IMR-90 (cell line): ENCODE data around the gene AGAP1. TPM values are rescaled to one million over a fixed set of nuclear protein-coding genes. Genes with fewer than 3 reads are reported as not detected.

Source experiments
- ATAC-seq: fragments of 200-7000 bp; cut with Tn5 transposase; 2 replicates; pipeline ENCODE4 v1.9.1; 2020; ENCODE audit warnings: low read depth, mild to moderate bottlenecking, moderate library complexity
- BruUV-seq: library from RNA; stranded (reverse); fragments of 400-500 nt; replicated peaks from 2 replicates; lab custom pipeline; 2021; lab: Mats Ljungman, UMichigan
- CTCF ChIA-PET: fragments of 300-600 bp; formaldehyde crosslinking; extraction: SDS; loops from one replicate; lab custom pipeline; 2021; ENCODE audit warnings: antibody characterized with exemption; lab: Yijun Ruan, JAX
- POLR2A ChIA-PET: fragments of 300-600 bp; sonication (Branson Sonifier 250); formaldehyde crosslinking; loops from one replicate; lab custom pipeline; 2022; ENCODE audit warnings: antibody characterized with exemption; ENCODE audit not compliant: unreplicated experiment; lab: Charles Lee
- DNase-seq: peaks from one replicate; pipeline ENCODE4 v3.0.0; 2013
- H2AFZ ChIP-seq: replicated peaks from 2 replicates; pipeline ENCODE3; 2013; ENCODE audit warnings: low read length, mild to moderate bottlenecking; ENCODE audit not compliant: poor library complexity
- H2AK5ac ChIP-seq: 2 replicates; pipeline ENCODE4 v1.6.1; 2013; ENCODE audit warnings: low read depth, low read length, inconsistent platforms
- H2AK9ac ChIP-seq: replicated peaks from 2 replicates; pipeline ENCODE3; 2013; ENCODE audit warnings: mild to moderate bottlenecking, low read depth, low read length, moderate library complexity; ENCODE audit not compliant: poor library complexity
- H2BK120ac ChIP-seq: 2 replicates; pipeline ENCODE4 v1.6.1; 2013; ENCODE audit warnings: low read depth, low read length, inconsistent platforms
- H2BK15ac ChIP-seq: 3 replicates; pipeline ENCODE4 v1.6.1; 2013; ENCODE audit warnings: low read depth, low read length, inconsistent platforms
- H2BK20ac ChIP-seq: 2 replicates; pipeline ENCODE4 v1.6.1; 2013; ENCODE audit warnings: low read depth, mild to moderate bottlenecking, inconsistent platforms, low read length, moderate library complexity
- H2BK5ac ChIP-seq: 2 replicates; pipeline ENCODE4 v1.6.1; 2013; ENCODE audit warnings: mild to moderate bottlenecking, low read depth, low read length, inconsistent platforms; ENCODE audit not compliant: poor library complexity, severe bottlenecking
- H3K14ac ChIP-seq: replicated peaks from 2 replicates; pipeline ENCODE4 v1.6.1; 2013; ENCODE audit warnings: low read depth, low read length, inconsistent platforms
- H3K18ac ChIP-seq: 2 replicates; pipeline ENCODE4 v1.6.1; 2013; ENCODE audit warnings: low read depth, low read length, control low read depth
- H3K23ac ChIP-seq: 2 replicates; pipeline ENCODE4 v1.6.1; 2013; ENCODE audit warnings: low read depth, low read length, inconsistent platforms
- H3K27ac ChIP-seq: 2 replicates; pipeline ENCODE4 v1.5.1; 2013; ENCODE audit warnings: mild to moderate bottlenecking, control low read depth, low read length; ENCODE audit not compliant: insufficient read depth
- H3K27me3 ChIP-seq: 2 replicates; pipeline ENCODE4 v1.6.1; 2013; ENCODE audit warnings: low read length; ENCODE audit not compliant: control insufficient read depth, insufficient read depth
- H3K36me3 ChIP-seq: 2 replicates; pipeline ENCODE4 v1.6.1; 2013; ENCODE audit warnings: low read length, mixed read lengths; ENCODE audit not compliant: control insufficient read depth, insufficient read depth
- H3K4ac ChIP-seq: 2 replicates; pipeline ENCODE4 v1.6.1; 2013; ENCODE audit warnings: low read depth, low read length, inconsistent platforms
- H3K4me1 ChIP-seq: 2 replicates; pipeline ENCODE4 v1.6.1; 2013; ENCODE audit warnings: low read length, mixed read lengths; ENCODE audit not compliant: control insufficient read depth, insufficient read depth
- H3K4me2 ChIP-seq: 2 replicates; pipeline ENCODE4 v1.6.1; 2013; ENCODE audit warnings: low read depth, mild to moderate bottlenecking, control low read depth, low read length, moderate library complexity
- H3K4me3 ChIP-seq: 2 replicates; pipeline ENCODE4 v1.5.1; 2013; ENCODE audit warnings: low read depth, mild to moderate bottlenecking, control low read depth, low read length, moderate library complexity; ENCODE audit not compliant: insufficient read depth
- H3K56ac ChIP-seq: 2 replicates; pipeline ENCODE4 v1.6.1; 2013; ENCODE audit warnings: low read length, inconsistent platforms; ENCODE audit not compliant: insufficient read depth; ENCODE audit errors: extremely low read depth
- H3K79me1 ChIP-seq, 2 experiments: 2 replicates each; pipeline ENCODE4 v1.6.1; 2013; ENCODE audit warnings: low read length in 2 of 2, inconsistent platforms in 1 of 2, low read depth in 1 of 2
- H3K9ac ChIP-seq: 2 replicates; pipeline ENCODE4 v1.6.1; 2013; ENCODE audit warnings: low read depth, low read length, control low read depth
- H3K9me1 ChIP-seq: 2 replicates; pipeline ENCODE4 v1.6.1; 2013; ENCODE audit warnings: low read length, inconsistent platforms; ENCODE audit not compliant: insufficient read depth
- H3K9me3 ChIP-seq: 2 replicates; pipeline ENCODE4 v1.6.1; 2013; ENCODE audit warnings: low read length; ENCODE audit not compliant: control insufficient read depth, insufficient read depth
- H4K20me1 ChIP-seq: 2 replicates; pipeline ENCODE4 v1.6.1; 2013; ENCODE audit warnings: low read length, inconsistent platforms; ENCODE audit not compliant: insufficient read depth
- H4K5ac ChIP-seq: 2 replicates; pipeline ENCODE4 v1.6.1; 2013; ENCODE audit warnings: mild to moderate bottlenecking, low read depth, low read length, control low read depth
- H4K8ac ChIP-seq, 2 experiments: 2 replicates each; pipeline ENCODE4 v1.6.1; 2013; ENCODE audit warnings: low read depth in 2 of 2, low read length in 2 of 2, control low read depth in 1 of 2, inconsistent platforms in 1 of 2
- H4K91ac ChIP-seq: 2 replicates; pipeline ENCODE4 v1.6.1; 2013; ENCODE audit warnings: low read depth, low read length, inconsistent platforms; ENCODE audit not compliant: insufficient read depth
- BHLHE40 ChIP-seq: fragments of 150-350 bp; IDR thresholded peaks from 2 replicates; pipeline ENCODE4 v1.6.1; 2016; ENCODE audit warnings: mild to moderate bottlenecking, low read depth, low read length
- CEBPB ChIP-seq: IDR thresholded peaks from 2 replicates; pipeline ENCODE4 v1.6.1; 2012; ENCODE audit warnings: low read depth, low read length, improper control_type of control experiment
- CHD1 ChIP-seq: IDR thresholded peaks from 2 replicates; pipeline ENCODE4 v1.6.1; 2012; ENCODE audit warnings: low read depth, low read length, improper control_type of control experiment
- FOS ChIP-seq: fragments of 150-350 bp; IDR thresholded peaks from 2 replicates; pipeline ENCODE4 v1.6.1; 2016; ENCODE audit warnings: low read depth, low read length
- MAZ ChIP-seq: IDR thresholded peaks from 2 replicates; pipeline ENCODE4 v1.6.1; 2012; ENCODE audit warnings: low read depth, mild to moderate bottlenecking, low read length, improper control_type of control experiment, moderate library complexity, borderline replicate concordance
- MXI1 ChIP-seq: IDR thresholded peaks from 2 replicates; pipeline ENCODE4 v1.6.1; 2012; ENCODE audit warnings: low read depth, mild to moderate bottlenecking, low read length, moderate library complexity, borderline replicate concordance
- NFE2L2 ChIP-seq: fragments of 150-350 bp; IDR thresholded peaks from 2 replicates; pipeline ENCODE4 v1.6.1; 2016; ENCODE audit warnings: low read depth, mild to moderate bottlenecking, low read length
- RAD21 ChIP-seq: IDR thresholded peaks from 2 replicates; pipeline ENCODE4 v1.6.1; 2012; ENCODE audit warnings: low read length, improper control_type of control experiment
- RCOR1 ChIP-seq: IDR thresholded peaks from 2 replicates; pipeline ENCODE4 v1.6.1; 2012; ENCODE audit warnings: mild to moderate bottlenecking, low read length, improper control_type of control experiment; ENCODE audit not compliant: insufficient replicate concordance
- RFX5 ChIP-seq: IDR thresholded peaks from 2 replicates; pipeline ENCODE4 v1.8.0; 2012; ENCODE audit warnings: low read depth, mild to moderate bottlenecking, low read length, moderate library complexity
- SMC3 ChIP-seq: fragments of 150-350 bp; IDR thresholded peaks from 2 replicates; pipeline ENCODE4 v1.6.1; 2016; ENCODE audit warnings: low read depth, mild to moderate bottlenecking, antibody characterized with exemption, low read length, moderate library complexity
- WGBS, 2 experiments: methylation state at CpG; one replicate each; pipeline versions ENCODE4 v1.1.5 to v1.1.7; 2013; ENCODE audit warnings: missing lambda C conversion rate in 2 of 2; ENCODE audit not compliant: insufficient read length in 1 of 2; ENCODE audit errors: extremely low coverage in 2 of 2; 5-methylcytosine and 5-hydroxymethylcytosine counted together
- dilution Hi-C: fragments of 300-500 bp; cut with HindIII; formaldehyde crosslinking; loops from one replicate; pipeline ENCODE4 v1.14.3; 2018; ENCODE audit warnings: low sequenced_read_pairs; ENCODE audit not compliant: unreplicated experiment
- in situ Hi-C: fragments of 300-500 bp; cut with MboI; formaldehyde crosslinking; loops from 3 replicates; pipeline ENCODE4 v1.14.3; 2019; ENCODE audit warnings: low sequenced_read_pairs, inconsistent platforms, mixed read lengths
- intact Hi-C: fragments of 100-400 bp; cut with micrococcal nuclease; formaldehyde crosslinking; loops from 2 replicates; pipeline ENCODE4 v1.10.0; 2022
- polyA plus RNA-seq, 3 experiments: library from polyadenylated mRNA; depleted of rRNA; stranded (reverse); fragments of >200 nt; gene quantifications; 2 replicates each; pipeline ENCODE4 v1.2.3, GENCODE V29; 2012; ENCODE audit warnings: low replicate concordance in 1 of 3
- total RNA-seq: library from RNA; depleted of rRNA; stranded (reverse); fragments of >200 nt; gene quantifications from 2 replicates; pipeline ENCODE4 v1.2.3, GENCODE V29; 2012
- TF ChIP-seq, protein P1 (sequence below): conservative IDR thresholded peaks from 2 replicates; pipeline ENCODE4 v1.5.1; 2012; ENCODE audit warnings: mild to moderate bottlenecking, low read depth, low read length, improper control_type of control experiment
- TF ChIP-seq, protein P2 (sequence below): fragments of 150-350 bp; IDR thresholded peaks from 2 replicates; pipeline ENCODE4 v1.6.1; 2017; ENCODE audit warnings: mild to moderate bottlenecking, antibody characterized with exemption, low read length, low read depth
- TF ChIP-seq, protein P3 (sequence below): fragments of 150-350 bp; IDR thresholded peaks from 2 replicates; pipeline ENCODE4 v1.6.1; 2016; ENCODE audit warnings: low read depth, mild to moderate bottlenecking, low read length, moderate library complexity, borderline replicate concordance

AGAP1 gene
- total and polyA plus RNA-seq, 2 of the 4 experiments (the other 2 are of a cell fraction): 15.1 to 16.4 TPM

DNA sequence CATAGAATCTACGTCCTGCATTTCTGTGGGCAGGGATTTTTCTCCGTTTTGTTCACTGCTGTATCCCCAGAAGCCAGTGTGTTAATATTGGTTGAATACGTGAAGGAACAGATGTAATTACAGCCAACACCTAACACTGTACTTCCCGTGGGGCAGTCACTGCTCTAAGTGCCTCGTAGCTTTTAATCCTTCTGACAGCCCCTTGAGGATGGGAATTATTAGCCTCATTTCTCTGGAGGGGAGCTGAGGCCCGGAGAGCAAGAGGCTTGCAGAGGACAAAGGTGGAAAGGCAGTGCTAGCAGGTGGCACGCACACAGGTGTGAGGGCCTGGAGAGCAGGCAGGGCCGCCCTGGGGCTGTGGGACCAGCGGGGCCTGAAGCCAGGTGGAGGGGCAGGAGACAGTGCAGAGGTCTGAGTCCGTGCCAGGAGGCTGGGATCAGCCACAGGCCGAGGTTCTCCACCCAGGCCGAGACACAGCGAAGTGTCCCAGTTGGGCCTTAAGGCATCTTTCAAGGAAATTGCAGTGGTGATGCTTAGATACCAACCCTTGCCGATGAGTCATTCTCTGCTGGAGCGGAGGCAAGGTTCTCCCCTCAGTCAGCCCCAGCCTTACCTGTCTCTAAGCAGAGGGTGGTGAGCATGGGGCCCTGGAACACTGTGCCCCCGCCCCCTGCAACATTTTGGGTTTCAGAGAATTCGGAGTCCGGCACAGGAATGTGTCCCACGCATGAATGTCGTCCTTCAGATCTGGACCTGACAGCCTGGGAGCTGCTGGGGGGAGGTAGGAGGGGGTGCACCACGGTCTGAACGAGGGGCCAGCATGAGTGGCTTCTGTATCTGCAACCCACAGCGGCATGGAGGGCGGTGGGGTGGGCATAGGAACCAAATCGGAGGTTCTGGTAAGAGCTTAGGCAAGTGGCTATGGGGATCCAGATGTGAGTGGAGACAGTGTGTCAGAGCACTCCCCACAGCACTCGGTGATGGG lies 551.7 kb downstream of the AGAP1 start:
- Histone ChIP-seq H3K27me3 (no peaks in the 10 kb centered on the region), H4K8ac (no peak overlapping the region), H4K20me1 (no peaks in the 10 kb centered on the region), H3K56ac (no peak overlapping the region), H3K18ac (no peak overlapping the region), H3K23ac (no peak overlapping the region), H3K4me3 (no peak overlapping the region), H2BK120ac (no peak overlapping the region), H3K9me3 (no peaks in the 10 kb centered on the region), H3K9ac (no peak overlapping the region), H4K91ac (no peak overlapping the region), H3K27ac (no peak overlapping the region), H2AFZ (no peak overlapping the region), H3K36me3 (peaks cover 15% of the 10 kb centered on the region), H2BK5ac (no peak overlapping the region), H3K9me1 (no peaks in the 10 kb centered on the region), H2AK5ac (no peak overlapping the region), H2BK15ac (no peak overlapping the region), H3K4me1 (no peaks in the 10 kb centered on the region), H3K79me1 (no peaks in the 10 kb centered on the region), H4K5ac (no peak overlapping the region), H2BK20ac (no peak overlapping the region), H3K14ac (no peak overlapping the region), H3K4me2 (no peak overlapping the region), H2AK9ac (no peak overlapping the region), H3K4ac (no peak overlapping the region)
- CTCF ChIA-PET: no interaction called here
- in situ Hi-C loops (no loop called here), intact Hi-C loops (no loop called here), dilution Hi-C loops (no loop called here)
- 87% methylated on average over 8 of the region's 26 CpGs; no CpG with 5 or more reads in 1 of the 2 experiments for WGBS, 2 experiments
- POLR2A ChIA-PET: no interaction called here
- ATAC-seq: no peak
- BruUV-seq: no TSS peak
- DNase-seq: no peak
- no peak for TF ChIP-seq NFE2L2
- TF ChIP-seq, protein P1, sequence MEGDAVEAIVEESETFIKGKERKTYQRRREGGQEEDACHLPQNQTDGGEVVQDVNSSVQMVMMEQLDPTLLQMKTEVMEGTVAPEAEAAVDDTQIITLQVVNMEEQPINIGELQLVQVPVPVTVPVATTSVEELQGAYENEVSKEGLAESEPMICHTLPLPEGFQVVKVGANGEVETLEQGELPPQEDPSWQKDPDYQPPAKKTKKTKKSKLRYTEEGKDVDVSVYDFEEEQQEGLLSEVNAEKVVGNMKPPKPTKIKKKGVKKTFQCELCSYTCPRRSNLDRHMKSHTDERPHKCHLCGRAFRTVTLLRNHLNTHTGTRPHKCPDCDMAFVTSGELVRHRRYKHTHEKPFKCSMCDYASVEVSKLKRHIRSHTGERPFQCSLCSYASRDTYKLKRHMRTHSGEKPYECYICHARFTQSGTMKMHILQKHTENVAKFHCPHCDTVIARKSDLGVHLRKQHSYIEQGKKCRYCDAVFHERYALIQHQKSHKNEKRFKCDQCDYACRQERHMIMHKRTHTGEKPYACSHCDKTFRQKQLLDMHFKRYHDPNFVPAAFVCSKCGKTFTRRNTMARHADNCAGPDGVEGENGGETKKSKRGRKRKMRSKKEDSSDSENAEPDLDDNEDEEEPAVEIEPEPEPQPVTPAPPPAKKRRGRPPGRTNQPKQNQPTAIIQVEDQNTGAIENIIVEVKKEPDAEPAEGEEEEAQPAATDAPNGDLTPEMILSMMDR: no peak
- TF ChIP-seq, protein P2, sequence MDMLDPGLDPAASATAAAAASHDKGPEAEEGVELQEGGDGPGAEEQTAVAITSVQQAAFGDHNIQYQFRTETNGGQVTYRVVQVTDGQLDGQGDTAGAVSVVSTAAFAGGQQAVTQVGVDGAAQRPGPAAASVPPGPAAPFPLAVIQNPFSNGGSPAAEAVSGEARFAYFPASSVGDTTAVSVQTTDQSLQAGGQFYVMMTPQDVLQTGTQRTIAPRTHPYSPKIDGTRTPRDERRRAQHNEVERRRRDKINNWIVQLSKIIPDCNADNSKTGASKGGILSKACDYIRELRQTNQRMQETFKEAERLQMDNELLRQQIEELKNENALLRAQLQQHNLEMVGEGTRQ: no peak
- no peak for TF ChIP-seq FOS
- no peak for TF ChIP-seq RFX5
- TF ChIP-seq SMC3: no peak
- TF ChIP-seq RCOR1: no peak
- TF ChIP-seq MAZ: no peak
- no peak for TF ChIP-seq MXI1
- TF ChIP-seq BHLHE40: no peak
- no peak for TF ChIP-seq CHD1
- TF ChIP-seq, protein P3, sequence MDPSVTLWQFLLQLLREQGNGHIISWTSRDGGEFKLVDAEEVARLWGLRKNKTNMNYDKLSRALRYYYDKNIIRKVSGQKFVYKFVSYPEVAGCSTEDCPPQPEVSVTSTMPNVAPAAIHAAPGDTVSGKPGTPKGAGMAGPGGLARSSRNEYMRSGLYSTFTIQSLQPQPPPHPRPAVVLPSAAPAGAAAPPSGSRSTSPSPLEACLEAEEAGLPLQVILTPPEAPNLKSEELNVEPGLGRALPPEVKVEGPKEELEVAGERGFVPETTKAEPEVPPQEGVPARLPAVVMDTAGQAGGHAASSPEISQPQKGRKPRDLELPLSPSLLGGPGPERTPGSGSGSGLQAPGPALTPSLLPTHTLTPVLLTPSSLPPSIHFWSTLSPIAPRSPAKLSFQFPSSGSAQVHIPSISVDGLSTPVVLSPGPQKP: no peak
- TF ChIP-seq CEBPB: no peak
- no peak for TF ChIP-seq RAD21
